HEK293T (cell line): Measurements from ENCODE around the gene CASTOR1.

Source experiments
- ARNT ChIP-seq: fragments of 450-650 bp; IDR thresholded peaks from 2 replicates; pipeline ENCODE4 v1.6.1; 2017; ENCODE audit warnings: mild to moderate bottlenecking
- BHLHE40 ChIP-seq: fragments of 450-650 bp; IDR thresholded peaks from 2 replicates; pipeline ENCODE4 v1.6.1; 2016; ENCODE audit warnings: mild to moderate bottlenecking, moderate library complexity, borderline replicate concordance
- ELF4 ChIP-seq: fragments of 450-650 bp; IDR thresholded peaks from 2 replicates; pipeline ENCODE4 v1.6.1; 2017; ENCODE audit warnings: antibody characterized with exemption
- FOXK2 ChIP-seq: fragments of 450-650 bp; IDR thresholded peaks from 2 replicates; pipeline ENCODE4 v1.6.1; 2016; ENCODE audit warnings: mild to moderate bottlenecking
- FOXM1 ChIP-seq: fragments of 450-650 bp; IDR thresholded peaks from 2 replicates; pipeline ENCODE4 v1.6.1; 2017; ENCODE audit warnings: mild to moderate bottlenecking, borderline replicate concordance
- HDGF ChIP-seq: fragments of 450-650 bp; IDR thresholded peaks from 2 replicates; pipeline ENCODE4 v1.6.1; 2017; ENCODE audit warnings: antibody characterized with exemption, borderline replicate concordance
- L3MBTL2 ChIP-seq: fragments of 450-650 bp; conservative IDR thresholded peaks from 2 replicates; pipeline ENCODE4 v1.6.1; 2016; ENCODE audit warnings: mild to moderate bottlenecking
- NFRKB ChIP-seq: fragments of 450-650 bp; IDR thresholded peaks from 2 replicates; pipeline ENCODE4 v1.6.1; 2016; ENCODE audit warnings: mild to moderate bottlenecking, moderate library complexity
- SP1 ChIP-seq: fragments of 450-650 bp; IDR thresholded peaks from 2 replicates; pipeline ENCODE4 v1.6.1; 2017
- SUZ12 ChIP-seq: fragments of 450-650 bp; IDR thresholded peaks from 2 replicates; pipeline ENCODE4 v1.6.1; 2016; ENCODE audit warnings: mild to moderate bottlenecking
- TARDBP ChIP-seq: fragments of 450-650 bp; IDR thresholded peaks from 2 replicates; pipeline ENCODE4 v1.6.1; 2016

GRCh38 chr22:30267382-30268302 lies 21.7 kb downstream of the CASTOR1 start:
- TF ChIP-seq ELF4 (no peak), SUZ12 (no peak), SP1 (no peak), BHLHE40 (no peak), L3MBTL2 (no peak), FOXK2 (no peak), HDGF (no peak), ARNT (no peak), FOXM1 (no peak), NFRKB (no peak), TARDBP (no peak)
